NCI-H2029 (cell line): ENCODE measurements around the gene DNMBP.
"Not testable (repeated sequence)": the region's sequence is repeated elsewhere in the genome, so short reads cannot be mapped to it uniquely, and the experiment has no call there.

ENCODE experiments used
- DNase-seq: peaks from one replicate; lab custom pipeline; 2025; lab: John Stamatoyannopoulos, UW

Gene DNMBP

DNA sequence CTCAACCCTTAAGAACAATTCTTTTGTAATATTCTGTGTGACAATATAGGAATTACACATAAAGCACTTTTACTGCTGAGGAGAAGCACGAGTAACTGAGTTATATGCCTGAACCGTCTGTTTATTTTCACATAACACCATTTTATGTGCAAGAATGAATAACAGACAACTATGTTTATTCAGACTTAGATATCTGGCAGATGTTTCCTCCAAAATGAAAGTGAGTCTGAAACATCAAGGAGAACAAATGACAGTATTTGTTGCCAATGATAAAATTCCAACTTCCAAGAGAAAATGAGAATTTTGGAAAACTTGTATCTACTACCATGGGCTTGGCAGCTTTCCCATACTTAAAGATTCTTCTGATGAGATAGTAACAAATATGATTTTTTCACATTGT is 51.4 kb downstream of the DNMBP start:
- no peak for DNase-seq

DNA sequence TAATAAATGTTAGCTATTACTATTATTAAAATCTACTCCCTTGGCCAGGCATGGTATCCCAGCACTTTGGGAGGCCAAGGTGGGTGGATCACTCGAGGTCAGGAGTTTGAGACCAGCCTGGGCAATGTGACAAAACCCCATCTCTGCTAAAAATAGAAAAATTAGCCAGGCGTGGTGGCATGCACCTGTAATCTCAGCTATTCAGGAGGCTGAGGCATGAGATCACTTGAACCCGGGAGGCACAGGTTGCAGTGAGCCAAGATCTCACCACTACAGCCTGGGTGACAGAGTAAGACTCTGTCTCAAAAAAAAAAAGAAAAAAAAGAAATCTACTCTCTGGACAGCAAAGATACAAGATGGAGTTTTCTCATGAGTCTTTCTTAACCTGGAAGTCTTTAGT is 56.2 kb downstream of the DNMBP start:
- DNase-seq: not testable (repeated sequence)

DNA sequence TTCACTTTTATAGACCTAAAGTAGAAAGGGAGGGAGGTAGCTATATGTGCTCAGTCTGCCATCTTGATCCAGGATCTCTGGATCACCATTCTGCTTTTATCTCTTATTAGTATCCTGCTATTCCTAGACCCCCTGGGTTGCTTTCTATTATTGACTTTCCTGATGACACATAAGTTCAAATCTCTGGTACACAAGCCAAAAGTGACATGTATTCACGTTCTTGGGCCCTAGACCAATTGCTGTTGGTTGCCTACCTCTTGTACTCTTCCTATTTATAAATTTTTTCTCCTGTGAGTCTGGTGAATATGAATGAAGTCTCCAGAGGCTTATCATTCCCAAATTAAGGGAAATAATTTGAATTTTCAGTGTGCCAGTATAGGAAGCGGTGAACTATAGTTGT is 56.9 kb downstream of the DNMBP start:
- DNase-seq: no peak

GRCh38 chr10:99946051-99946450 is 63.7 kb downstream of the DNMBP start:
- not testable (repeated sequence) for DNase-seq

GRCh38 chr10:99945263-99945662 is 64.5 kb downstream of the DNMBP start:
- no peak for DNase-seq

DNA sequence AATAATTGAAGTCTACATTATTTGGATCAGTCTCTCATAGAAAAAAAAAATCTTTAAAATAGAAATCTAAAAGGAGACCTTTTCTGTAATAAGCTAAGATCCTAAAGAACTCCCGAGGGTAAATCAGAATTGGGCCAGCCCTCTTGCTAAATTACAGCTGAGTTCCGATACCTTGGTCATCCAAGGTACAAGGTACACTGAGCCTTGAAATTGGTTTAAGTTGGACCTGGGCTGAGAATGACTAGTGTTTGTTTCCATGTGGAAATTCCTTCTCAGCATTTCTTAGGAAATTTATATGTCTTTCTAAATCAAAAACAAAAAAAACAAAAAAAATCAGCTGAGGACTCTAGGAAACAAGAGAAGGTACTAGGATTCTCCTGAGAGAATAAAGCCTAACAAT is 64.9 kb downstream of the DNMBP start:
- no peak for DNase-seq

- no peak for DNase-seq
Measured at GRCh38 chr10:99943908-99944307, 65.8 kb downstream of the DNMBP start.

- no peak for DNase-seq
Measured at GRCh38 chr10:99941942-99942820, 67.6 kb downstream of the DNMBP start.

GRCh38 chr10:99938563-99938962 is 71.2 kb downstream of the DNMBP start:
- DNase-seq: no peak

DNA sequence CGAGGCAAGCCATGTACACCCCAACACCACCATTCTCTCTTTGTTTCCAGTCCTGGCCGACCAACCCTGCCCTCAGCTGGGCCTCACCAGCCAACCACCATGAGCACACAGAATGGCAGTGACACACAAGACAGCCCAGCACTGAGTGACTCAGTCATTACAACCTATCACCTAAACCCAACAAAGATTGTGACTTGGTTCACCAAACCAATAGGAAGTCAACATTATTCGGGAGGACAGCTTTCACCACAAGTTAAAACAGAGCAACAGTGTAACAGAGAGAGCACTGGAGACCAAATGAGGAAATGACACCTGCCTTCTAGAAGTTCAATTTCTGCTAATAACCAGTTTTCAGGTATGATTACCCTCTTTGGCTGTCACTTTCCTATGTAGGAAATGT is 72.1 kb downstream of the DNMBP start:
- no peak for DNase-seq

- DNase-seq: not testable (repeated sequence)
Measured at GRCh38 chr10:99932203-99932957, 77.4 kb downstream of the DNMBP start.

DNA sequence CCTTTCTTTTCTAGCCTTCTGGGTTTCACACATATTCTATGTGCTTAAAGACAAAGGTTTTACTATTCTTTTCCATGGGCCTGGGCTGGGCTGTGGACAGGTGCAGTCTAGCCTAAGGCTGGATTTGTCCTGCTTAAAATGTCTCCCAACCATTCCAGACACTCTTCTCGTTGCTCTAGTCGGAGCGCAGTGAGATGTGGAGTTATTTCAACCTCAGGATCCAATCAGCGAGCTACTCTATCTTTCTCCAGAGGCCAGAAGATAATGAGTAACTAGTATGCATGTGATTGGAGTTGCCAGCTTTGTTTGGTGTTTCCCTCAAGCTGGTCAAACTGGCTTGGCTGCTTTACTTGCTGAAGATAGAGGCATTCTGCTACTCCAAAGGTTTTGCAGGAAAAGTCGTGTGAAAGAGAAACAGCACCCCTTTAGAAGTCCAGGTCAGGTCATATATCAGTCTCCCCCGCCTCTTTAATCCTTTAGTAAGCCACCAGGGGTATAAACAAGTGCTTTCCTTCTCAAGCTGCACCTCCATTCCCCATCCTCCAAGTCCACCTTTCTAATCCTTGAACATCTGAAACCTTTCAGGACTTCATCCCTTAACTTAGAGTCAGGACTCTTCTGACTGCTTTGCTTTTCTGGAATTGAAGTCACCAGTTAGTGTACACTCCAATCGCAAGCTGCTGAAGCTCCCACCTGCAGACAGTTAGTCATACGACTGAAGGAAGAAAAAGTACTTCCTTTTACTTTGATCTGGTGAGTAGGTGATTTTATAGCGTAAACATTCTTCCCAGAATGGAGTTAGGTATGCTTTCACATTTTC is 78.8 kb downstream of the DNMBP start:
- DNase-seq: no peak

DNA sequence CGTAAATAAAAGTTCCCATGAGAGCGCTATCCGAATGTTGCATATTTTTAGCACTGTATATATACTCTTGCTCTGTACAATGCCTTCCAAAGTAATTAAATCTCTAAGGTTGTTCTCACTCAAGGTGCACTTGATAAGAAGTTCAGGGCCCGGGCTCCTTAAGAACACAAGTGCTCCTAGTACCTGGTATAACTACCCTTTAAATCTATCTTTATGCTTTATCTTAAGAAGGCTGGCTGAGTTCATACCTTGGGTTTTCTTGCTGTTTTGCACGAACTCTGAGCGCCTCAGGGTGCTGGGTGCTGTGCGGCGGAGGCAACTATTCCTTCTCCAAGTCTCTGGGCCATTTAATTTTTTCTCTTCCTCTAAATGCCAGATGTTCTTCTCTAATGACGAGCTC is 80.4 kb downstream of the DNMBP start:
- no peak for DNase-seq

DNA sequence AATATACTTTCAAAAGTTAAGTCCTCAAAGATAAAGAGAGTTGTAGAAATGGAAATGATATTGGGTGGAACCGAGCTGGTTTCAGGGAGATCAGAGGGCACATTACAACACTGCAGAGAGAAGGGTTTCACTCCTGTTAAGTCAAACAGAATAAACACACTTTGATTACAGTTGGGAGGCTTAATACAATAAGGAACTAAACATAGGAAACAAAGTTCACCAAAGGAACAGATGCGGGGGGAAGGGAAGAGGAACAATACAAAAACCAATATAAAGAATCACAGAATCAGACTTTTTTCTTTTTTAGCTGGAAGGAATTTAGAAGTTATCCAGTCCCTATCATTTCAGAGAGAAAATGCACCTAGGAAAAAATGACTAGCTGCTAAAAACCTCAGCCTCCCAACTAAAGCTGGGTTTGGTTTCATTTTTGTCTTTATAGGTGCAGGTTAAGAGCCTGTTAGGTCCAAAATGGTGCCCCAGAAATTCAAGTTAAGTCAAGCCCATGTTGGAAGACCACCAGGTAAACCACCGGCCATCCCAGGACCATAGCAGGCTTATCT is 81.9 kb downstream of the DNMBP start:
- no peak for DNase-seq

DNA sequence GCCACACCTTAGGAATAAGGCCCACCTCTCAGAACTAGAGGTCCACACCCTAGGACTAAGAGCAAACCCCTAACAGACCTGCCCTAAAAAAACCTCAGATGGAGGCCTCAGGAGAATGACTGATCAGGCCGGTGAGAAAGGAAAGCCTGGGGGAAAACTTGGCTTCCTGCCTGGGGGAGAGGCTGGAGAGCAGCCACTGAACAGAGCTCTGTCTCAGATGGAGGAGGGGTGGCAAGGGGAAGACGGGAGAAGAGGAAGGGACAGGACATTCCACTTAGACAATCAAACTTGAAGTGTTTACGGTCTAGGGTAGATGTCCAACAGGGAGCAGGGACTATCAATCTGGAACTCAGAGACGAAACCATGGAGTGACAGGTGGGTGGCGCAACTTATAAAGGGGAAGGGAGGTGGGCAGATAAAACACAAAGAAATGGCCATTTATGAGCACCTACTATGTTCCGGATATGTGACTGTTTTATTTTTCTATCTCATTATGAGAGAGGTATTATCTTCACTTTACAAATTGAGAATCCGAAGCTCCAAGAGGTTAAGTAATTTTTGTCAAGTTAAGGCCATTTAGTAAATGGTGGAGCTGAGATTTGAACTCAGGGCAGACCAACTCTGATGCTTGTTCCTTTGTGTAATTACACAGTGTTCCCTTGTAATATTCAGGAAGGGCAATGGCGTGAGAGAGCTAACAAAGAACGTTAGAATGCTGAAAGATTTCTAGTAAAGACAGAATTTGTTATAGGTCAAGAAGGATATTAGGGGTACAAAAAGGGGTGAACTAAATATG is 82.6 kb downstream of the DNMBP start:
- DNase-seq: peak; percentile 22

- no peak for DNase-seq
Measured at GRCh38 chr10:99924451-99925255, 85.1 kb downstream of the DNMBP start.

DNA sequence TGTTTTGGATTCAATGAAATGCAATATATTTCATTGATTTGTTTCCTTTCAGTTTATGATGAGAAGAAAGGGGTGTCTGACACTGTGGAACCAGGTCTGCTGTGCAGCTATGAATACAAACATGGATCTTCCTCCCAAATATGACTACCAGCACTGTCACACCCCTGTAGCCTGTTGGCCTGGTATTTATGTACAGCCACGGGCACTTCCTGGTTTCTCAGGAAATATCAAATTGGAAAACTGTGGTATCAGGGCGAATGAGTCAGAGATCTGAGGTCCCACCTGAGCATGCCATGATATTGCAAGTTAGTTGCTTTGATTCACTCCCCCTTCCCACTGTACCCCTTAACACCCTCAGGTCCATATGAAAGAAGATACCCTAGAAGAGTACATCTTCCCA is 87.8 kb downstream of the DNMBP start:
- DNase-seq: no peak

GRCh38 chr10:99920901-99921300 is 88.8 kb downstream of the DNMBP start:
- no peak for DNase-seq

DNA sequence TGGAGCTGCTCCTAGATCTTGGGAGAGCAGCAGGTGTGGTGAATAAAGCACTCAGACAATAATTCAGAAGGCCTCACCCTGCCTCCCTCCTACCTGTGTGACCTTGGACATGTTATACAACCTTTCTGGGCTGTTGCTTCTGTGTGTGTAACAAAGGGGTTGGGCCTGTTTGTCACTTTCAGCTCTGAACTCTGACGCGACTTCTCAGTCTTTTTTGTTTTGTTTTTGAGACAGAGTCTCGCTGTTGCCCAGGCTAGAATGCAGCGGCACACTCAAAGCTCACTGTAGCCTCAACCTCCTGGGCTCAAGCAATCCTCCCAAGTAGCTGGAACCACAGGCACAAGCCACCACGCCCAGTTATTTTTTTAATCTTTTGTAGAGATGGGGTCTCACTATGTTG is 89.3 kb downstream of the DNMBP start:
- no peak for DNase-seq
